Measurements from ENCODE around the gene DNAJB6.

Gene DNAJB6

GRCh38 chr7:157464111-157464970, 127.5 kb downstream of the DNAJB6 start:
- TF ChIP-seq MYC (IDR thresholded peaks at IDR 0.05; ENCODE audit: low read depth, low read length) = no peak
- no peak for TF ChIP-seq MAX (IDR thresholded peaks at IDR 0.05; ENCODE audit: low read depth, low read length)
- TF ChIP-seq POLR2A (IDR thresholded peaks at IDR 0.05; ENCODE audit: extremely low read depth, insufficient read length) = no peak
- TF ChIP-seq CTCF (IDR thresholded peaks at IDR 0.05; ENCODE audit: low read depth, low read length) = no peak
- no peak overlapping the region for H3K4me3 ChIP-seq (ENCODE audit: low read depth, low read length)
- no peak for DNase-seq (ENCODE audit: low read depth)

- no peak for TF ChIP-seq POLR2A (IDR thresholded peaks at IDR 0.05; ENCODE audit: extremely low read depth, insufficient read length)
- TF ChIP-seq MYC (IDR thresholded peaks at IDR 0.05; ENCODE audit: low read depth, low read length) = no peak
- TF ChIP-seq CTCF (IDR thresholded peaks at IDR 0.05; ENCODE audit: low read depth, low read length) = no peak
- no peak for TF ChIP-seq MAX (IDR thresholded peaks at IDR 0.05; ENCODE audit: low read depth, low read length)
- DNase-seq (ENCODE audit: low read depth) = no peak
Measured at GRCh38 chr7:157464971-157465886, 128.4 kb downstream of the DNAJB6 start.

GRCh38 chr7:157465891-157466866, 129.4 kb downstream of the DNAJB6 start:
- DNase-seq (ENCODE audit: low read depth) = peak; percentile 83
- no peak overlapping the region for H3K4me3 ChIP-seq (ENCODE audit: low read depth, low read length)
- no peak for TF ChIP-seq CTCF (IDR thresholded peaks at IDR 0.05; ENCODE audit: low read depth, low read length)
- no peak for TF ChIP-seq MYC (IDR thresholded peaks at IDR 0.05; ENCODE audit: low read depth, low read length)
- no peak for TF ChIP-seq POLR2A (IDR thresholded peaks at IDR 0.05; ENCODE audit: extremely low read depth, insufficient read length)
- TF ChIP-seq MAX (IDR thresholded peaks at IDR 0.05; ENCODE audit: low read depth, low read length) = no peak

More at GRCh38 chr7:157464971-157465886, 128.4 kb downstream of the DNAJB6 start:
- H3K4me3 ChIP-seq (ENCODE audit: low read depth, low read length) = no peak overlapping the region

- no peak for DNase-seq (ENCODE audit: low read depth)
- no peak overlapping the region for H3K4me3 ChIP-seq (ENCODE audit: low read depth, low read length)
- TF ChIP-seq MAX (IDR thresholded peaks at IDR 0.05; ENCODE audit: low read depth, low read length) (no peak), MYC (IDR thresholded peaks at IDR 0.05; ENCODE audit: low read depth, low read length) (no peak), POLR2A (IDR thresholded peaks at IDR 0.05; ENCODE audit: extremely low read depth, insufficient read length) (no peak), CTCF (IDR thresholded peaks at IDR 0.05; ENCODE audit: low read depth, low read length) (no peak)
Measured at GRCh38 chr7:157466867-157467261, 130.1 kb downstream of the DNAJB6 start.
